ENCODE measurements around the gene PKHD1. TPM values are rescaled to one million over a fixed set of nuclear protein-coding genes. Genes with fewer than 3 reads are reported as not detected.
A peak's percentile ranks its signal among the peaks of the same experiment; 100 is the strongest.

Gene PKHD1
- total and polyA plus RNA-seq, 2 experiments from 2014 or later: 0.47 to 3.3 TPM

DNA sequence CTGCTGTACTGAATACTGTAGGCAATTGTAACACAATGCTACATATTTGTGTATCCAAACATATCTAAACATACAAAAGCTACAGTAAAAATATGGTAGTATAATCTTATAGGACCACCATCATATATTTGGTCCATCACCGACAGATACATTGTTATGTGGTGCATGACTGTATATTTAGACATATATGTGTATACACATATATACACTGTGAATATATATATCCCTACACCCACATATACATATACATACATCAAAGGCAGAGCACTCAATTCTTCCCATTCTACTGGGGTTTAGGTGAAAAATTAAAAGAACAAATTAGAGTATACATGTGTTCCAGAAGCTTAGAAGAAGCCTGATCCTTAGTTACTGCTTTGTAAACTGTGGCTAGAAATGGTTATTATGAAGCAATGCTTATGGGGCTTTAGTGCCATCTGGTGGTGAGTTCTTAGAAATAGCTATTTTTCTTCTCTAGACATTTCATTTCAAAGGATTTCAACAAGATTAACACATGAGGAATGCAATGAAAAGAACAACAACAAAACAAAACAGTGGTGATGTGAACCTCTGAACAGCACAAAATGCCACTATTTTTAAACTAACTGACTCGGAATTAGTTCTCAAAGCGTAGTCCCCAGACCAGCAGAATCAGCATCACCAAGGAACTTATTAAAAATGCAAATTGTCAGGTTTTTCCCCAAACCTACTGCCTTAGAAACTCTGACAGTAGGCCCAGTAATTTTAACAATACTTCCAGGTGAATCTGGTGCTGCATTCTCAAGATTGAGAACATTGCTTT lies 38.0 kb downstream of the PKHD1 start:
- 50% methylated on average over 3 of the region's 3 CpGs for WGBS (ENCODE audit: low lambda C conversion rate, missing lambda C conversion rate)
- no peak overlapping the region for H3K4me3 ChIP-seq

DNA sequence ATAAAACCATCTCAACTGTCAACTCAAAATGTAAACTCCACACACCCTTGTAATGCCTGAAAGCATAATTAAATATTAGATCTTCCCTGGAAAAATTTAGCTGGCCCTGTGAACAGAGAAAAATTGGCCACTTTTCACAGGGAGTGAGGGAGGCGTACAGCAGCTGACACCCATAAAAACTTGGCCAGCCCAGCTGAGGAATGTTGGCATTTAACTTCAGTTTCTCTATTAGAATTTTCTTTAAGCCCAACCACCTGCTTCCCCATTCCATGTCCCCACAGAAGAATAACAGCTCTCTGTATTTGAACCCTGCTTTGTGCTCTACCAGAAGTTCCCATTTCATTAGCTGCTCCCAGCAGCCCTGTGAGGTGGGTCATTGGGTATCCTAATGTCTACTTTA lies 41.0 kb downstream of the PKHD1 start:
- Histone ChIP-seq H3K4me2 (no peak overlapping the region), H3K27me3 (no peaks in the 10 kb centered on the region), H3K9me2 (replicated peaks; ENCODE audit: insufficient read depth) (no peaks in the 10 kb centered on the region), H3K4me1 (ENCODE audit: insufficient read depth) (no peaks in the 10 kb centered on the region), H3K4me3 (no peak overlapping the region), H3K9me3 (ENCODE audit: low read depth) (no peaks in the 10 kb centered on the region), H4K20me1 (ENCODE audit: insufficient read depth, poor library complexity, severe bottlenecking) (no peaks in the 10 kb centered on the region), H2AFZ (no peak overlapping the region), H3K27ac (no peak overlapping the region), H3K36me3 (replicated peaks; ENCODE audit: insufficient read depth, low read depth) (no peaks in the 10 kb centered on the region), H3K79me2 (no peaks in the 10 kb centered on the region)
- TF ChIP-seq EZH2 (IDR thresholded peaks at IDR 0.05; ENCODE audit: borderline replicate concordance): no peak
- no peak for TF ChIP-seq EZH2phosphoT487 (IDR thresholded peaks at IDR 0.05; ENCODE audit: low read depth, severe bottlenecking, unreplicated experiment)
- no peak for TF ChIP-seq CTCF (IDR thresholded peaks at IDR 0.05; ENCODE audit: poor library complexity)
- DNase-seq (ENCODE audit: low spot score): no peak
- WGBS (ENCODE audit: low lambda C conversion rate, missing lambda C conversion rate): 29% methylated on average over 1 of the region's 1 CpG

More for the DNA sequence above, 38.0 kb downstream of the PKHD1 start:
- H3K4me1 ChIP-seq (ENCODE audit: insufficient read depth): no peaks in the 10 kb centered on the region
- H3K4me2 ChIP-seq: no peak overlapping the region
- no peaks in the 10 kb centered on the region for H3K79me2 ChIP-seq
- no peak overlapping the region for H3K27ac ChIP-seq
- H2AFZ ChIP-seq: no peak overlapping the region
- no peaks in the 10 kb centered on the region for H4K20me1 ChIP-seq (ENCODE audit: insufficient read depth, poor library complexity, severe bottlenecking)
- no peaks in the 10 kb centered on the region for H3K27me3 ChIP-seq
- no peaks in the 10 kb centered on the region for H3K9me2 ChIP-seq (replicated peaks; ENCODE audit: insufficient read depth)
- TF ChIP-seq EZH2 (IDR thresholded peaks at IDR 0.05; ENCODE audit: borderline replicate concordance) (no peak), CTCF (IDR thresholded peaks at IDR 0.05; ENCODE audit: poor library complexity) (peak; percentile 73)
- H3K36me3 ChIP-seq (replicated peaks; ENCODE audit: insufficient read depth, low read depth): no peaks in the 10 kb centered on the region
- peak; percentile 69 for DNase-seq (ENCODE audit: low spot score)
- no peaks in the 10 kb centered on the region for H3K9me3 ChIP-seq (ENCODE audit: low read depth)

GRCh38 chr6:52045481-52045880 lies 41.9 kb downstream of the PKHD1 start:
- Histone ChIP-seq H3K9me3 (ENCODE audit: low read depth) (no peaks in the 10 kb centered on the region), H3K27me3 (no peaks in the 10 kb centered on the region), H3K9me2 (replicated peaks; ENCODE audit: insufficient read depth) (no peaks in the 10 kb centered on the region), H3K4me2 (no peak overlapping the region), H3K79me2 (no peaks in the 10 kb centered on the region), H2AFZ (no peak overlapping the region), H3K4me1 (ENCODE audit: insufficient read depth) (no peaks in the 10 kb centered on the region), H3K27ac (no peak overlapping the region), H4K20me1 (ENCODE audit: insufficient read depth, poor library complexity, severe bottlenecking) (no peaks in the 10 kb centered on the region), H3K36me3 (replicated peaks; ENCODE audit: insufficient read depth, low read depth) (no peaks in the 10 kb centered on the region), H3K4me3 (no peak overlapping the region)
- no peak for TF ChIP-seq EZH2phosphoT487 (IDR thresholded peaks at IDR 0.05; ENCODE audit: low read depth, severe bottlenecking, unreplicated experiment)
- TF ChIP-seq CTCF (IDR thresholded peaks at IDR 0.05; ENCODE audit: poor library complexity): no peak
- no peak for TF ChIP-seq EZH2 (IDR thresholded peaks at IDR 0.05; ENCODE audit: borderline replicate concordance)
- DNase-seq (ENCODE audit: low spot score): no peak
- 79% methylated on average over 1 of the region's 1 CpG for WGBS (ENCODE audit: low lambda C conversion rate, missing lambda C conversion rate)

Measured in hepatocyte (in vitro differentiated cells).